Osteocyte (in vitro differentiated cells): ENCODE measurements around the gene ANKMY2. TPM values are rescaled to one million over a fixed set of nuclear protein-coding genes. Genes with fewer than 3 reads are reported as not detected.
A peak's percentile ranks its signal among the peaks of the same experiment; 100 is the strongest.

Experiments used
- DNase-seq: peaks from one replicate; pipeline ENCODE4 v3.0.0; 2021; ENCODE audit warnings: mixed read lengths; ENCODE audit not compliant: unreplicated experiment; ENCODE audit errors: extremely low spot score
- H3K27ac Mint-ChIP-seq: one replicate; pipeline ENCODE4 v1.8.0; 2021; ENCODE audit warnings: mild to moderate bottlenecking, mixed read lengths; ENCODE audit not compliant: unreplicated experiment
- H3K27me3 Mint-ChIP-seq: one replicate; pipeline ENCODE4 v1.8.0; 2021; ENCODE audit warnings: mixed read lengths; ENCODE audit not compliant: unreplicated experiment
- H3K36me3 Mint-ChIP-seq: one replicate; pipeline ENCODE4 v1.8.0; 2021; ENCODE audit warnings: mixed read lengths; ENCODE audit not compliant: unreplicated experiment
- H3K4me1 Mint-ChIP-seq: one replicate; pipeline ENCODE4 v1.8.0; 2021; ENCODE audit warnings: mixed read lengths; ENCODE audit not compliant: unreplicated experiment
- H3K4me3 Mint-ChIP-seq: one replicate; pipeline ENCODE4 v1.8.0; 2021; ENCODE audit warnings: mild to moderate bottlenecking, moderate library complexity, mixed read lengths; ENCODE audit not compliant: unreplicated experiment
- H3K9me3 Mint-ChIP-seq: one replicate; pipeline ENCODE4 v1.8.0; 2021; ENCODE audit warnings: mixed read lengths; ENCODE audit not compliant: unreplicated experiment
- CTCF ChIP-seq: fragments of 200-600 bp; sonication (generic); IDR thresholded peaks from 2 replicates; pipeline ENCODE4 v1.5.0; 2021; ENCODE audit warnings: antibody characterized with exemption, mild to moderate bottlenecking, moderate library complexity
- total RNA-seq: library from RNA; stranded (reverse); gene quantifications from 2 replicates; pipeline ENCODE4 v1.2.1, GENCODE V29; 2021

The ANKMY2 gene
- total RNA-seq, 1 donor from 2014 or later = 16.9 TPM

GRCh38 chr7:16646472-16647072 is 1.0 kb upstream of the ANKMY2 start:
- TF ChIP-seq CTCF = no peak
- Mint-ChIP-seq H3K4me1 (peaks cover 63% of the 10 kb centered on the region), H3K36me3 (no peaks in the 10 kb centered on the region), H3K4me3 (peak overlapping the region; percentile 100), H3K9me3 (no peaks in the 10 kb centered on the region), H3K27ac (peak overlapping the region; percentile 98), H3K27me3 (no peaks in the 10 kb centered on the region)
- no peak for DNase-seq

DNA sequence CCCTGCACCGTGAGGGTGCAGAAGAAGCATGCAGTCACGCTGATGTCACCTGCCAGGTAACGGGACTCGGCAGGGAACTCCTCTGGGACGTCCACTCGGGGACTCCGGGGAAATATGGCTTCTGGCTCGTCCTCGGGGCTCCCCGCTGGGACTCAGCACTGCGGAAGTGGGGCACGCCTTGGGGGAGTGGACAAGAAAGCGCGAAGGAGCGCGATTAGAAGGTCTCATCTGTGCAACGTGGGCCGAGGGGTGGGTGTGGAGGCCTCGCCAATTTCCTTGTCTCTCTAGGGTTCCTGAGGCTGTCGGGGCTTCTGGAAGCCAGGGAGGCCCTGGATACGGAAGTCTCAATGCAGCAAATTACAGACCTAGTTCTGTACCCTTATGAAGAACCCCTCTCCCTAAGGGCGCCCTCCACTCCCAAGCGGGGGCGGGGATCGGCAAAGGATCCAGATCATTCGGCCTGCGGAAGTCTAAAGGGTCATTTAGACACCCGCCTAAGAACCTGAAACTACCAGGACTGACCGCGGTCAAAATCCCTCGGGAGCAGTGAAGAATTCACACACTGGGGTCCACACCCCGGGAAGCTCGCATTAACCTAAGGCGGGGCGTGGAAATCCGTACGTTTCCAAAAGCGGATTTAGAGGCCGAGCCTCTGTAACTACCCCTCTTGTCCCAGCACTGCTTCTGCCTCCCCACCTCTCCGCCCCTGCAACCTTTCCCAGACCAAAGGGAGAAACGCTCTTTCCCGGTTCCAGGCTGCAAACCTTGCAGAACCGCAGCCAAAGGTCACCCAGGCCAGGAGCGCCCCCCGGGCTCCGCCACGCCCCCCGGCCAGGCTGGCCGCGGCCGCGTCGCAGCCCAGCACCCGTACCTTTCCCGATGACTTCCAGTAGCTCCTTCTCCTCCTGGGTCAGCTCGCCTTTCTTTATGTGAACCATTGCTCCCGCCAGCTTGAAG is 640 bp downstream of the ANKMY2 start:
- no peak for TF ChIP-seq CTCF
- H3K9me3 Mint-ChIP-seq = no peaks in the 10 kb centered on the region
- H3K36me3 Mint-ChIP-seq = peaks cover 2% of the 10 kb centered on the region
- H3K27me3 Mint-ChIP-seq = no peaks in the 10 kb centered on the region
- DNase-seq = peak; percentile 86
- peak overlapping the region; percentile 100 for H3K4me3 Mint-ChIP-seq
- peak overlapping the region; percentile 98 for H3K27ac Mint-ChIP-seq
- H3K4me1 Mint-ChIP-seq = peaks cover 50% of the 10 kb centered on the region

GRCh38 chr7:16644157-16644556 is 1.4 kb downstream of the ANKMY2 start:
- no peak for TF ChIP-seq CTCF
- peaks cover 43% of the 10 kb centered on the region for H3K4me1 Mint-ChIP-seq
- no peak for DNase-seq
- H3K4me3 Mint-ChIP-seq = peak overlapping the region; percentile 100
- H3K9me3 Mint-ChIP-seq = no peaks in the 10 kb centered on the region
- H3K36me3 Mint-ChIP-seq = peaks cover 2% of the 10 kb centered on the region
- peak overlapping the region; percentile 98 for H3K27ac Mint-ChIP-seq
- H3K27me3 Mint-ChIP-seq = no peaks in the 10 kb centered on the region

- no peak for TF ChIP-seq CTCF
- no peak overlapping the region for H3K27ac Mint-ChIP-seq
- no peak overlapping the region for H3K4me3 Mint-ChIP-seq
- peaks cover 31% of the 10 kb centered on the region for H3K4me1 Mint-ChIP-seq
- peaks cover 16% of the 10 kb centered on the region for H3K36me3 Mint-ChIP-seq
- H3K9me3 Mint-ChIP-seq = no peaks in the 10 kb centered on the region
- no peak for DNase-seq
- no peaks in the 10 kb centered on the region for H3K27me3 Mint-ChIP-seq
Measured at GRCh38 chr7:16638282-16639280, 7.0 kb downstream of the ANKMY2 start.
